IPS-18c (cell line): ENCODE measurements around the gene EPB41L5.
"Not testable (repeated sequence)": the region's sequence is repeated elsewhere in the genome, so short reads cannot be mapped to it uniquely, and the experiment has no call there.

ENCODE experiments used
- H3K4me3 ChIP-seq: 2 replicates; pipeline ENCODE4 v1.7.0; 2013; ENCODE audit warnings: low read depth, mild to moderate bottlenecking, low read length, moderate library complexity; ENCODE audit not compliant: insufficient read depth
- H3K9me3 ChIP-seq: one replicate; pipeline ENCODE4 v1.6.1; 2013; ENCODE audit warnings: mild to moderate bottlenecking, low read length, moderate library complexity; ENCODE audit not compliant: control insufficient read depth, insufficient read depth

Gene EPB41L5

DNA sequence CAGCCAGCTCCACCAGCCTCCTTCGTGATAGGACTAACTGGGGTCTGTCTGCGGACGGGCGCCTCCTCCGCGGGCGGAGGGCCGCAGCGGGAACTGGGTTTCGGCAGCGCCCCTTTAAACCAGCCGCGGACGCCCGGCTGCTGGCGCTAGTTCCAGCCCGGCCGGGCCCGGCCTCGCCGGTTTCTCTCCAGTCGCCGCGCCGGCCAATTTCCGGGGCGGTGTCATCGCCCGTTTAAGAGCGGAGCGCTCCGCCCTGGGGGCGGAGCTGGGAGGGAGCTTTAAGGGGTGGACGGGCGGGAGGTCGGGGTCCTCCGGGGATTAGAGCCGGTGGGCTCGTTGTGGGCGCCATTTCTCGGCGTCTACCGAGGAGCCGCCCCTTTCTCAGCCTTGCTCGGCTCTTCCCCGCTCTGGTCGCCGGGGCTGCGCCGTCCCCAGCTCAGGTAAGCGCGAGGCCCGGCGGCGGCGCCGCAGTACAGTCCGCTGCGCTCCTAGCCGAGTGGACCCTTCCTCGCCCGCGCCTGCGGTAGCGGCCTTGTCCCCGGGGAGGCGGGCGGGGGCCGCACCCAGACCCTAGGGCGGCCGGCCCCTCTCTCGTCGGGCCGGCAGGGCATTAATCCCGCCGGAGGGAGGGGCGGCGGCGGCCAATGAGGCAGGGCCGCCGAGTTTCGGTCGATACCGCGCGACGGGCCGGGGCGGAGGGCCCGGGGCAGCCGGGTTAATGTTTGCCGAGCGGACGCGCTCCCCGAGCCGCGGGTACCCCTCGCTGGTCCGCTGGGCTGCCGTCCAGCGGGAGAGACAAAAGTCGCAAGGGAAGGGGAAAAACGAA, at the start of gene EPB41L5:
Gene EPB41L5, plus strand, starts transcription at position 307 of the 826 bp plus-strand sequence. CDS start 6,008 bp downstream, outside the sequence.
- peaks cover 2% of the 10 kb centered on the region for H3K9me3 ChIP-seq
- peak within 1 kb of the TSS; percentile 81 for H3K4me3 ChIP-seq

- no peaks in the 10 kb centered on the region for H3K9me3 ChIP-seq
- H3K4me3 ChIP-seq = no peak overlapping the region
Observed at GRCh38 chr2:119981896-119982295, 31.0 kb upstream of the EPB41L5 start.

DNA sequence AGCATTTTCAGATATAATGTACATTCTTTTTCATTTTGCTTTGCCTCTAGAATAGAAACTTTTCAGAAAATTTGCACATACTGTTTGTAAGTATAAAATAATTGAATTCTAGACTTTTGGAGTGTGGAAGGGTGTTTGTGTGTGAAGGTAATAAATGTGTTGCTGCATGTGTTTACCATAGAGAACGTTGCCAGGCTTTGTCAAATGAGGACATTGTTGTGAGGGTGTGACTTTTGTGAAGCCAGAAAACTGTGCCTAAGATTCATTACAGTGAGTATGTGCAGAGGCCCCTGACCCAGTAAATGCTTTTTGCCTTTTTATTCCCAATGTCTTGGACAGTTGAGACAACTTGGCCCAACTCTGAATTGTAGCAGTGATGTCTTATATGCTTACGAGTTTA, 30.4 kb upstream of the EPB41L5 start:
- Histone ChIP-seq H3K4me3 (no peak overlapping the region), H3K9me3 (no peaks in the 10 kb centered on the region)

GRCh38 chr2:119983108-119983507, 29.8 kb upstream of the EPB41L5 start:
- H3K4me3 ChIP-seq = no peak overlapping the region

DNA sequence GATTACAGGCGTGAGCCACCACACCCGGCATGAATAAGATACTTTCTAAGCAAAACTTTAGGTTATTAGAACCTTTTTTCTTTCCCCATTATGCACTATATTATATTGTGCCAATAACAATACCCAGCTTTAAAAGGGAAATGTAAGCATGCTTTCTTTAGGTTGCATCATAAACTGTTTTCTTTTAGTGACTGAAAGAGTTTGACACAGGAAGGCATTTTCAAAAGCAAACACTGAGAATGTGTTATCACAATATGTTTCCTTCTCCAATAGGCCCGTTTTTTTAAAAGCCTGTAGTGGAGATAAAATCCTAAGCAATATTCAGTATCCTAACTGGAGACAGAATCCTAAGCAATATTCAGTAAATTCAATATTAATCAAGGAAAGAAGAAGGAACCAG, 16.7 kb upstream of the EPB41L5 start:
- H3K4me3 ChIP-seq = no peak overlapping the region
- H3K9me3 ChIP-seq = no peaks in the 10 kb centered on the region

More at GRCh38 chr2:119983108-119983507, 29.8 kb upstream of the EPB41L5 start:
- peaks cover 2% of the 10 kb centered on the region for H3K9me3 ChIP-seq

GRCh38 chr2:119996896-119997891, 15.7 kb upstream of the EPB41L5 start:
- H3K9me3 ChIP-seq, H3K4me3 ChIP-seq: not testable (repeated sequence)

DNA sequence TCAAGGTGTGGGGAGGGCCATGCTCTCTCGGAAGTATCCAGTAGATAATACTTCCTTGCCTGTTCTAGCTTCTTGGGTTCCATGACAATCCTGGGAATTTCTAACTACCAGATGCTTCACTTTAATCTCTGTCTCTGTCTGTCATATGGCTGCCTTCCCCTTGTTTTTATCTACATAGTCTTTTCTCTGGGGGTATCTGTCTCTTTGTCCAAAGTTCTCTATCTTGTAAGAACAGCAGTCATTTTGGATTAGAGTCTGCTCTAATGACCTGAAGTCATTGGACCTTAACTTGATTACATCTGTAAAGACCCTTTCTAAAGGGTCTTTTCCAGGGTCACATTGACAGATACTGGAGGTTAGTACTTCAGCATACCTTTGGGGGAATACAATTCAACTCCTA, 11.4 kb upstream of the EPB41L5 start:
- H3K4me3 ChIP-seq = no peak overlapping the region

DNA sequence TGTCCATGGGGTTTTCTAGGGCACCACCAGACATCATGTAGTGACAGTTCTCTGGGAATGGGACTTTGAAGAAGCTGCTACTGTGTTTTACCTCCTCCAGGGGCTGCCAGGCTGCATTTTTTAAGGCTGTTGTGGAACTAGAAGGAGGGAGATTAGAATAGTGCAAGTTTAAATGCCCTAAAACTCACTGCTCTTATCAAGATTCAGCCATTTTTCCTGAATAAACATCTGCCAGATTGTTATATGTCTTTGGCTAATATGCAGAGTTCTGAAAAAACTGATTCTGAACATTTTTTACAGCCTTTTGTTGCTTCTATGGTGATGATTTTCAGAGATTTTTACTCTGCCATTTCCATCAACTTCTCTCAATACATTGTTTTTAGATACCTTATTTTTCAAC, 8.6 kb upstream of the EPB41L5 start:
- no peak overlapping the region for H3K4me3 ChIP-seq
- H3K9me3 ChIP-seq = peaks cover 2% of the 10 kb centered on the region

More for the DNA sequence above, 11.4 kb upstream of the EPB41L5 start:
- H3K9me3 ChIP-seq = no peaks in the 10 kb centered on the region

- Histone ChIP-seq H3K9me3 (peaks cover 2% of the 10 kb centered on the region), H3K4me3 (no peak overlapping the region)
Observed at GRCh38 chr2:120005834-120006521, 6.9 kb upstream of the EPB41L5 start.

- no peak overlapping the region for H3K4me3 ChIP-seq
- H3K9me3 ChIP-seq = peaks cover 2% of the 10 kb centered on the region
Observed at GRCh38 chr2:120007851-120008250, 5.0 kb upstream of the EPB41L5 start.

GRCh38 chr2:120012363-120012762, 514 bp upstream of the EPB41L5 start:
- no peak overlapping the region for H3K4me3 ChIP-seq
- peaks cover 2% of the 10 kb centered on the region for H3K9me3 ChIP-seq

DNA sequence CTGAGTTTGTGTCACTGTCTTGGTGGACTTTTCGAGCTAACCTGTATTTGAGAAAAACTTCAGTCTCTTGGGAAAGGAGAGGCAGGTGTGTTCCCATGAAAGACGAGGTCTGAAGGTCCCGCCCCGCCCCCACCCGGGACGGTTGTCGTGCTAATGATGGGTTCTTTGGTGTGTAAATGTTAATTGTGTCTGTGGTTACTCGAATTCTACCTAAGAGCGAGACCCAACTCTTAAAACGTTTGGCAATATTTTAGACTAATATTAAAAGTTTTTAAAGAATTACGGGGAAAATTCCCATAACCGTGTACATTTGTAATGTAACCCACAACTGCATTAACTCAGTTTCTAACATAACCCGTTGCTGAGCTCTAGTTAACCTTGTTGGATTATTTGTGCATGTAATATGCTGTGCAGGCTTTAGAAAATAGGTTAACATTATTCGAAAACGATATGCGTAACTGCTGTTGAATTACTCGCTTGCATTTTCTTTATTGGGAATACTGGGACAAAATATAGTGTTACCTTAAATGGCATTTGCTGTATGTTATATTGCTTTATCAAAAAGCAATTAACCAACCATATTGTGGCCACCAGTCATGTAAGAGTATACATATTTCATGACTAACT, 833 bp downstream of the EPB41L5 start:
- H3K9me3 ChIP-seq = peaks cover 2% of the 10 kb centered on the region

DNA sequence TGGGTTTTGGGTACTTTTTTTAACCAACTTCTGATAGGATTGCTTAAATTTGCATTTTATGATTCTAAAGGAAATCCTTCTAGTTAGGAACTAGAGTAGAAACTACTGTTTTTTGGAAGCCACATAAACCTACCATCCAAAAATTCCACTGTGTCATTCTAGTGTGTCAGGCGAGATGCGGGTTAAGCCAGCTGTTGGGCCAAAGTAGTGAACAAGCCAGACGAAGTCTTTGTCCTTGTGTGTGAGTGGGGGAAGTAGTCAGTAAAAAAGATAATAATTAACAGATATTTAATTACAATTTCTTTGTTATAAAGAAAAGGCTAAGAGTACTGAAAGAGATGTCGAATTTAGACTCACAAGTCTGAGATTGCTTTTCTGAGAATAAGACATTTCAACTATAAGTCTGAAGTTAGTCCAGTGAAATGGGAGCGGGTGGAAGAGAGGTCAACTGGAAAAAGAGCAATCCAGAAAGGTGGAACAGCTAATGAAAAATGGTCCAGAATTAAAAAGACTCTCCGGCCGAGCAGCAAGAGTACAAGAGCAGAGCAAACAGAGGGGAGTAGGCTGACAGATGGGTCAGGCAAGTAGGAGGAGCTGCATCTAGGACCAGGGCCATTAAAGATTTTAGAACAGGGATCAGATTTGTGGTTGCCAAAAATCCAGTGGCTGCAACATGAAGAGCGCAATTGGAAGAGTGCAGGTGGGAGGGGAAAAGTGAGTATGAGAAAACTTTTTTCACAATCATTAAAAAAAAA, 1.5 kb downstream of the EPB41L5 start:
- Histone ChIP-seq H3K9me3 (no peaks in the 10 kb centered on the region), H3K4me3 (no peak overlapping the region; the same call in 1 of the 2 replicates)

More for the DNA sequence above, 833 bp downstream of the EPB41L5 start:
- peak overlapping the region; percentile 81 for H3K4me3 ChIP-seq

DNA sequence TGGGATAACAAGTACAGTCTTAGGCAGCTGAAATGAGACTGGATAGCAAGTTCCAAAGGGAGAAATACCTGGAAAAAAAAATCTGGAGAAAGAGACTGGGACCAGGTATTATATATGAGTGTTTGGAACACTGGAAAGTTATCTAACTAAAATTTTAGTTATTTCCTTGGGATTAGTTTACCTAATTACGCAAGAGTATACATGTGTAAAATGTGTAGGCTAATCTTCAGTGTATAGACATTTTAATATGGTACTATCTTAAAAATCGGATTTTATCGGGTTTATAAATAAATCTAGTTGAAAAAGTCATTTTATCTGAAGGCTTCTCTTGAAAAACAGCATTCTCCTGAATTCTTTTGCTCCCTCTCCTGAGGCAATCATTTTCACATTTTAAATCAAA, 3.9 kb downstream of the EPB41L5 start:
- H3K9me3 ChIP-seq = no peaks in the 10 kb centered on the region
- no peak overlapping the region for H3K4me3 ChIP-seq

GRCh38 chr2:120017201-120017600, 4.3 kb downstream of the EPB41L5 start:
- Histone ChIP-seq H3K4me3 (no peak overlapping the region), H3K9me3 (no peaks in the 10 kb centered on the region)

- H3K4me3 ChIP-seq = no peak overlapping the region
Observed at GRCh38 chr2:120018549-120018948, 5.7 kb downstream of the EPB41L5 start.

More at GRCh38 chr2:120018549-120018948, 5.7 kb downstream of the EPB41L5 start:
- H3K9me3 ChIP-seq = peaks cover 2% of the 10 kb centered on the region
